HepG2 (cell line): ENCODE data around the gene PIP5KL1. TPM values are rescaled to one million over a fixed set of nuclear protein-coding genes. Genes with fewer than 3 reads are reported as not detected.
A peak's percentile ranks its signal among the peaks of the same experiment; 100 is the strongest.

Experiments
- CENPX ChIP-seq: sonication (generic); formaldehyde crosslinking; IDR thresholded peaks from 2 replicates; pipeline ENCODE4 v1.9.0; 2021; ENCODE audit warnings: mild to moderate bottlenecking, missing genetic modification reagents, moderate library complexity
- FOSL2 ChIP-seq: sonication (generic); formaldehyde crosslinking; IDR thresholded peaks from 2 replicates; pipeline ENCODE4 v1.4.0; 2020; ENCODE audit warnings: missing genetic modification reagents
- FOXP1 ChIP-seq, 2 experiments: fragments of 450-650 bp in 1 of 2; IDR thresholded peaks; 2 replicates each; pipeline ENCODE4 v1.6.1; 2017 to 2018; ENCODE audit warnings: antibody characterized with exemption in 1 of 2
- HNRNPLL ChIP-seq: fragments of 200-400 bp; formaldehyde crosslinking; IDR thresholded peaks from 2 replicates; pipeline ENCODE4 v1.6.1; 2017; ENCODE audit warnings: mild to moderate bottlenecking, low read depth, low read length; ENCODE audit not compliant: poor library complexity, severe bottlenecking
- HOXA3 ChIP-seq: sonication (generic); formaldehyde crosslinking; IDR thresholded peaks from 2 replicates; pipeline ENCODE4 v1.5.0; 2020; ENCODE audit warnings: missing genetic modification reagents
- KDM3A ChIP-seq: IDR thresholded peaks from 2 replicates; pipeline ENCODE4 v1.6.1; 2018; ENCODE audit warnings: low read depth, missing compliant biosample characterization
- KDM5B ChIP-seq: sonication (generic); formaldehyde crosslinking; IDR thresholded peaks from 2 replicates; pipeline ENCODE4 v1.4.0; 2020; ENCODE audit warnings: missing genetic modification reagents, mild to moderate bottlenecking, borderline replicate concordance
- KMT2B ChIP-seq: IDR thresholded peaks from 2 replicates; pipeline ENCODE4 v1.6.1; 2016; ENCODE audit warnings: missing genetic modification reagents, missing compliant biosample characterization
- ZBTB3 ChIP-seq: sonication (generic); formaldehyde crosslinking; IDR thresholded peaks from 2 replicates; pipeline ENCODE4 v1.4.0; 2020; ENCODE audit warnings: low read depth, mild to moderate bottlenecking, moderate library complexity, missing genetic modification reagents, borderline replicate concordance
- ZFP37 ChIP-seq: sonication (generic); formaldehyde crosslinking; IDR thresholded peaks from 2 replicates; pipeline ENCODE4 v1.4.0; 2020; ENCODE audit warnings: missing genetic modification reagents, borderline replicate concordance
- ZMYM3 ChIP-seq: sonication (generic); formaldehyde crosslinking; IDR thresholded peaks from 2 replicates; pipeline ENCODE4 v1.5.1; 2020; ENCODE audit warnings: mild to moderate bottlenecking, missing genetic modification reagents
- ZNF44 ChIP-seq: sonication (generic); formaldehyde crosslinking; IDR thresholded peaks from 2 replicates; pipeline ENCODE4 v1.5.1; 2020; ENCODE audit warnings: mild to moderate bottlenecking, missing genetic modification reagents
- ZNF556 ChIP-seq: sonication (generic); formaldehyde crosslinking; IDR thresholded peaks from 2 replicates; pipeline ENCODE4 v1.4.0; 2020; ENCODE audit warnings: mild to moderate bottlenecking, missing genetic modification reagents, borderline replicate concordance
- ZNF557 ChIP-seq: sonication (generic); formaldehyde crosslinking; IDR thresholded peaks from 2 replicates; pipeline ENCODE4 v1.4.0; 2020; ENCODE audit warnings: missing genetic modification reagents
- ZNF562 ChIP-seq: sonication (generic); formaldehyde crosslinking; IDR thresholded peaks from 2 replicates; pipeline ENCODE4 v1.8.0; 2022; ENCODE audit warnings: missing genetic modification reagents, borderline replicate concordance
- ZNF569 ChIP-seq: sonication (generic); formaldehyde crosslinking; IDR thresholded peaks from 2 replicates; pipeline ENCODE4 v1.5.0; 2020; ENCODE audit warnings: mild to moderate bottlenecking, missing genetic modification reagents, moderate library complexity, borderline replicate concordance
- ZNF891 ChIP-seq: sonication (generic); formaldehyde crosslinking; IDR thresholded peaks from 2 replicates; pipeline ENCODE4 v1.5.0; 2020; ENCODE audit warnings: mild to moderate bottlenecking, missing genetic modification reagents
- polyA plus RNA-seq, 8 experiments: library from polyadenylated mRNA; depleted of rRNA in 3 of 8; stranded (reverse) in 7 of 8; unstranded in 1 of 8; fragments of >200 nt; fragmentation: Illumina TruSeq in 4 of 8; extraction: Trizol in 4 of 8; gene quantifications; 2 replicates each; pipeline versions ENCODE4 v1.2.1 to v1.2.3, GENCODE V29; 2011 to 2016; ENCODE audit warnings: low read depth in 4 of 8, missing spikeins in 1 of 8, mixed read lengths in 1 of 8; ENCODE audit not compliant: insufficient read depth in 1 of 8
- total RNA-seq, 5 experiments: library from RNA; depleted of rRNA; stranded (reverse); fragments of >200 nt; fragmentation: Illumina TruSeq; extraction: Trizol; gene quantifications; 2 replicates each; pipeline ENCODE4 v1.2.3, GENCODE V29; 2016; ENCODE audit warnings: low read depth in 1 of 5
- TF ChIP-seq, protein P1 (sequence below): sonication (generic); formaldehyde crosslinking; IDR thresholded peaks from 2 replicates; pipeline ENCODE4 v1.5.0; 2020; ENCODE audit warnings: missing genetic modification reagents
- TF ChIP-seq, protein P2 (sequence below): sonication (generic); formaldehyde crosslinking; IDR thresholded peaks from 2 replicates; pipeline ENCODE4 v1.4.0; 2020; ENCODE audit warnings: mild to moderate bottlenecking, missing genetic modification reagents
- TF ChIP-seq, protein P3 (sequence below): sonication (generic); formaldehyde crosslinking; IDR thresholded peaks from 2 replicates; pipeline ENCODE4 v1.9.0; 2021; ENCODE audit warnings: missing genetic modification reagents, borderline replicate concordance
- TF ChIP-seq, protein P4 (sequence below), 2 experiments: sonication (generic) in 1 of 2; formaldehyde crosslinking in 1 of 2; IDR thresholded peaks; 2 replicates each; pipeline versions ENCODE4 v1.4.0 to v1.6.1; 2018 to 2020; ENCODE audit warnings: missing genetic modification reagents in 2 of 2, borderline replicate concordance in 1 of 2, low read depth in 1 of 2, mild to moderate bottlenecking in 1 of 2, missing biosample characterization in 1 of 2
- TF ChIP-seq, protein P5 (sequence below): sonication (generic); formaldehyde crosslinking; IDR thresholded peaks from 2 replicates; pipeline ENCODE4 v1.5.0; 2020; ENCODE audit warnings: missing genetic modification reagents
- TF ChIP-seq, protein P6 (sequence below): sonication (generic); formaldehyde crosslinking; IDR thresholded peaks from 2 replicates; pipeline ENCODE4 v1.5.0; 2020; ENCODE audit warnings: mild to moderate bottlenecking, low read depth, missing genetic modification reagents, borderline replicate concordance

The PIP5KL1 gene
- total and polyA plus RNA-seq, 2 of the 13 experiments (the other 11 are each of a cell fraction or from before 2014, with no cell fraction given), result 0.20 to 0.49 TPM

DNA sequence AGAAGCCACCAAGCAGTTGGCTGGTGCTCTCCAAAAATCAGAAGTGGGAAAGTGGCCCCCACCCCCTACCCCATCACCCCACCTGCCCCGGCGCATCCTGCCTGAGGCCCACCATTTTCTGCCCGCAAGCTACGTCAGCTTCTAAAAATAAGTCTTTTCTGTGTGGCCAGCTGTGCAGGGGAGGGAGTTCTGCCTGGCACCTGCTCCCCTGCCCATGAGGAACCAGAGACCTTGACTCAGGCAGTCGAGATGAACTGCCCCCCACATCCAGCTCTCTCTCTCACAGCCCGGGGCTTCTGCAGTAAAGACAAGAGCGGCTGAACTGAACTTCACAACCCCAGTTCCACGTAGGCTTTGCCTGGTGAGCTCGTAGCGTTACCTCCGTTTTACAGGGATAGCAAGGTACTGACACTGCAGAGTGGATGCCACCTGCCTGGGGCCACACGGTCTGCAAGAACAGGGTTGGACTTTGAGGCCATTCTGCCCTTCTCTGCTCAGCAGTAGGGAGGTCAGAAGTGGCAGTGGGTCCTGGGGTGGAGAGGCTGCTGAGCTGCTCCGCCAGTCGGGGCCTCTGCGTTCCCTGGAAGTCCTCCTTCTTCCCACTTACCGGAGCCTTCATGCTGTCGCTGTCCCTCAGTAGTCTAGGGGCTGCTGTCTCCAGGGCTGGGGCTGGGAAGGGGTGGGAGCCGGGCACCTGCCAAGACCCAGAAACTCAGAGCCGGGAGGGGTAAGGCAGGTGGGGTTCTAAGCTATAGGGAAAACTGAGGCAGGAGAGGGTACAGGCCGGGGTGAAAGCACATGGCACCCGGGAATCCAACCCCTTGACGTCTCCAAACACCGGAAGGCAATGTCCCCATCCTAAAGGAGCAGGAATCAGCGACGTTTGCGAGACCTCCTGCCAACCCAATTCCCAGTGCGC is 14.5 kb downstream of the PIP5KL1 start (continued):
- TF ChIP-seq ZNF562 (CRISPR knock-in tag) (no peak), HNRNPLL (no peak), ZBTB3 (CRISPR knock-in tag) (no peak), ZNF557 (CRISPR knock-in tag) (no peak), KDM3A (no peak), FOXP1 (IDR thresholded peaks at IDR 0.05) (no peak), FOXP1 (CRISPR knock-in tag; IDR thresholded peaks at IDR 0.05) (no peak), ZMYM3 (CRISPR knock-in tag) (no peak), ZNF569 (CRISPR knock-in tag) (no peak), FOSL2 (CRISPR knock-in tag) (no peak), ZFP37 (0 out of 2 replicates have a peak, but pooled peaks have one; percentile 17), ZNF891 (CRISPR knock-in tag) (peak; percentile 84), KMT2B (CRISPR knock-in tag) (no peak), KDM5B (CRISPR knock-in tag) (peak; percentile 26; the same call in 1 of the 2 replicates), CENPX (CRISPR knock-in tag) (no peak), HOXA3 (CRISPR knock-in tag) (no peak), ZNF556 (CRISPR knock-in tag) (no peak), ZNF44 (CRISPR knock-in tag) (0 out of 2 replicates have a peak, but pooled peaks have one; percentile 35)
- TF ChIP-seq, protein P1, sequence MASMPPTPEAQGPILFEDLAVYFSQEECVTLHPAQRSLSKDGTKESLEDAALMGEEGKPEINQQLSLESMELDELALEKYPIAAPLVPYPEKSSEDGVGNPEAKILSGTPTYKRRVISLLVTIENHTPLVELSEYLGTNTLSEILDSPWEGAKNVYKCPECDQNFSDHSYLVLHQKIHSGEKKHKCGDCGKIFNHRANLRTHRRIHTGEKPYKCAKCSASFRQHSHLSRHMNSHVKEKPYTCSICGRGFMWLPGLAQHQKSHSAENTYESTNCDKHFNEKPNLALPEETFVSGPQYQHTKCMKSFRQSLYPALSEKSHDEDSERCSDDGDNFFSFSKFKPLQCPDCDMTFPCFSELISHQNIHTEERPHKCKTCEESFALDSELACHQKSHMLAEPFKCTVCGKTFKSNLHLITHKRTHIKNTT, result no peak
- TF ChIP-seq, protein P2, sequence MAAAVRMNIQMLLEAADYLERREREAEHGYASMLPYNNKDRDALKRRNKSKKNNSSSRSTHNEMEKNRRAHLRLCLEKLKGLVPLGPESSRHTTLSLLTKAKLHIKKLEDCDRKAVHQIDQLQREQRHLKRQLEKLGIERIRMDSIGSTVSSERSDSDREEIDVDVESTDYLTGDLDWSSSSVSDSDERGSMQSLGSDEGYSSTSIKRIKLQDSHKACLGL, result no peak
- TF ChIP-seq, protein P3, sequence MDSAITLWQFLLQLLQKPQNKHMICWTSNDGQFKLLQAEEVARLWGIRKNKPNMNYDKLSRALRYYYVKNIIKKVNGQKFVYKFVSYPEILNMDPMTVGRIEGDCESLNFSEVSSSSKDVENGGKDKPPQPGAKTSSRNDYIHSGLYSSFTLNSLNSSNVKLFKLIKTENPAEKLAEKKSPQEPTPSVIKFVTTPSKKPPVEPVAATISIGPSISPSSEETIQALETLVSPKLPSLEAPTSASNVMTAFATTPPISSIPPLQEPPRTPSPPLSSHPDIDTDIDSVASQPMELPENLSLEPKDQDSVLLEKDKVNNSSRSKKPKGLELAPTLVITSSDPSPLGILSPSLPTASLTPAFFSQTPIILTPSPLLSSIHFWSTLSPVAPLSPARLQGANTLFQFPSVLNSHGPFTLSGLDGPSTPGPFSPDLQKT (CRISPR knock-in tag), result 0 out of 2 replicates have a peak, but pooled peaks have one; percentile 22
- TF ChIP-seq, protein P4, sequence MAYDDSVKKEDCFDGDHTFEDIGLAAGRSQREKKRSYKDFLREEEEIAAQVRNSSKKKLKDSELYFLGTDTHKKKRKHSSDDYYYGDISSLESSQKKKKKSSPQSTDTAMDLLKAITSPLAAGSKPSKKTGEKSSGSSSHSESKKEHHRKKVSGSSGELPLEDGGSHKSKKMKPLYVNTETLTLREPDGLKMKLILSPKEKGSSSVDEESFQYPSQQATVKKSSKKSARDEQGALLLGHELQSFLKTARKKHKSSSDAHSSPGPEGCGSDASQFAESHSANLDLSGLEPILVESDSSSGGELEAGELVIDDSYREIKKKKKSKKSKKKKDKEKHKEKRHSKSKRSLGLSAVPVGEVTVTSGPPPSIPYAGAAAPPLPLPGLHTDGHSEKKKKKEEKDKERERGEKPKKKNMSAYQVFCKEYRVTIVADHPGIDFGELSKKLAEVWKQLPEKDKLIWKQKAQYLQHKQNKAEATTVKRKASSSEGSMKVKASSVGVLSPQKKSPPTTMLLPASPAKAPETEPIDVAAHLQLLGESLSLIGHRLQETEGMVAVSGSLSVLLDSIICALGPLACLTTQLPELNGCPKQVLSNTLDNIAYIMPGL (CRISPR knock-in tag; IDR thresholded peaks at IDR 0.05; ENCODE audit: borderline replicate concordance in 1 of 2, low read depth in 1 of 2), result peak in 1 of 2 experiments; percentile 45; a peak in 1 of 4 replicates
- TF ChIP-seq, protein P5, sequence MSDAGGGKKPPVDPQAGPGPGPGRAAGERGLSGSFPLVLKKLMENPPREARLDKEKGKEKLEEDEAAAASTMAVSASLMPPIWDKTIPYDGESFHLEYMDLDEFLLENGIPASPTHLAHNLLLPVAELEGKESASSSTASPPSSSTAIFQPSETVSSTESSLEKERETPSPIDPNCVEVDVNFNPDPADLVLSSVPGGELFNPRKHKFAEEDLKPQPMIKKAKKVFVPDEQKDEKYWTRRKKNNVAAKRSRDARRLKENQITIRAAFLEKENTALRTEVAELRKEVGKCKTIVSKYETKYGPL, result no peak
- TF ChIP-seq, protein P6, sequence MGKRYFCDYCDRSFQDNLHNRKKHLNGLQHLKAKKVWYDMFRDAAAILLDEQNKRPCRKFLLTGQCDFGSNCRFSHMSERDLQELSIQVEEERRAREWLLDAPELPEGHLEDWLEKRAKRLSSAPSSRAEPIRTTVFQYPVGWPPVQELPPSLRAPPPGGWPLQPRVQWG (CRISPR knock-in tag), result no peak
